ENCODE measurements around the gene HPF1.

Gene HPF1

GRCh38 chr4:169730564-169730963 lies 27.2 kb downstream of the HPF1 start:
- no peak for DNase-seq

- DNase-seq: no peak
Measured at GRCh38 chr4:169727616-169728015, 30.1 kb downstream of the HPF1 start.

GRCh38 chr4:169724260-169724659 lies 33.5 kb downstream of the HPF1 start:
- DNase-seq: no peak

- no peak for DNase-seq
Measured at GRCh38 chr4:169723207-169723965, 34.4 kb downstream of the HPF1 start.

- DNase-seq: no peak
Measured at GRCh38 chr4:169720529-169720928, 37.2 kb downstream of the HPF1 start.

GRCh38 chr4:169716677-169717076 lies 41.1 kb downstream of the HPF1 start:
- DNase-seq: no peak

GRCh38 chr4:169715826-169716225 lies 41.9 kb downstream of the HPF1 start:
- no peak for DNase-seq

GRCh38 chr4:169707958-169708643 lies 49.6 kb downstream of the HPF1 start:
- no peak for DNase-seq

GRCh38 chr4:169698331-169698730 lies 59.4 kb downstream of the HPF1 start:
- no peak for DNase-seq

- DNase-seq: no peak
Measured at GRCh38 chr4:169690787-169691186, 67.0 kb downstream of the HPF1 start.

- no peak for DNase-seq
Measured at GRCh38 chr4:169689681-169690080, 68.1 kb downstream of the HPF1 start.

- DNase-seq: no peak
Measured at GRCh38 chr4:169682372-169683047, 75.2 kb downstream of the HPF1 start.
